ENCODE data around the gene DAB2.

DAB2 gene

DNA sequence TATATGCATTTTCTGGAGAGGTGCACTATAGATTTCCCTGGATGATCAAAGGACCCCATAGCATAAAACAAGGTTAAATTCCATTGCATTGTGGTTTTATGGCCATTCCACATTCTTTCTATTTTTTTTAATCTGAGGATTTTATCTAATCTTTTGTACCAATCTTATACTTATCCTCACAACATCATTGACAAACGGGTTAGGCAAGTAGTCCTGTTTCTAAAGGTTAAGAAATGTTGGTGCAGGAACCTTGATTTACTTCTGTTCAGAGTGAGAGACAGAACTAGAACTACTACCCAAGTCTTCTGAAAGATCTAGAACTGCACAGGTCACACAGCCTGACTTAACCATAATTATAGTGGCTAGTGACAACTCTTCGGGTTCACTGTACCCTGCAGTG is 5.7 kb upstream of the DAB2 start:
- no peak overlapping the region for H3K4me3 ChIP-seq (ENCODE audit: low read depth, low read length)
- no peak for TF ChIP-seq CTCF (IDR thresholded peaks at IDR 0.05; ENCODE audit: insufficient read depth, low read length, missing control alignments)
- ChIA-PET POLR2A (no interaction called here), CTCF (no interaction called here)
- no peak for DNase-seq (ENCODE audit: low read depth, low spot score)

GRCh38 chr5:39428640-39429039 is 3.9 kb upstream of the DAB2 start:
- DNase-seq (ENCODE audit: low read depth, low spot score), result no peak
- ChIA-PET CTCF (no interaction called here), POLR2A (no interaction called here)
- H3K4me3 ChIP-seq (ENCODE audit: low read depth, low read length), result no peak overlapping the region
- no peak for TF ChIP-seq CTCF (IDR thresholded peaks at IDR 0.05; ENCODE audit: insufficient read depth, low read length, missing control alignments)

- DNase-seq (ENCODE audit: low read depth, low spot score), result no peak
- no peak overlapping the region for H3K4me3 ChIP-seq (ENCODE audit: low read depth, low read length)
- ChIA-PET POLR2A (interaction anchor here (0.5 to 0.7 kb wide), 2 partner anchors 14 to 268 kb away, joined by 3 to 4 read pairs; no protein-coding TSS in a partner anchor), CTCF (no interaction called here)
- TF ChIP-seq CTCF (IDR thresholded peaks at IDR 0.05; ENCODE audit: insufficient read depth, low read length, missing control alignments), result no peak
Observed at GRCh38 chr5:39427633-39428032, 2.9 kb upstream of the DAB2 start.

DNA sequence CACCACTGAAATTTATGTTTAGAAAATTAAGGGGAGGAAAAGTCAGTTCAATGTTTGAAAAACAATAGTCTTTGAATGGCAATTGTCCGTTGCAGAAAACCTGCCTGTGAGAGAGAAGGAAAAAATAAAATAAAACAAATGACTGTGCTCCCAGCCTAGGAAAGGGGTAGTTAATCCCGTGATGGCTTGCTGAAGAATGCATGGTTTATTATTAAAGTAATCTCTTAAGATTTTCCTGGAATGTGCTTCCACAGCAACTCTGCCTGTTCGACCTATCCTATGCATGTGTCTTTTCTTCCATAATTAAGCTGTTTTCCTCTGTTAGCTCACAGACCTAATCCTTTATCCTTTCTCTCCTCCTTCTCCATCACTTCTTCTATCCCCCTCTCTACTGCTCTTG is 2.4 kb upstream of the DAB2 start:
- H3K4me3 ChIP-seq (ENCODE audit: low read depth, low read length), result no peak overlapping the region
- no peak for TF ChIP-seq CTCF (IDR thresholded peaks at IDR 0.05; ENCODE audit: insufficient read depth, low read length, missing control alignments)
- no peak for DNase-seq (ENCODE audit: low read depth, low spot score)
- POLR2A ChIA-PET, result interaction anchor here (0.5 to 0.7 kb wide), 2 partner anchors 14 to 268 kb away, joined by 3 to 4 read pairs; no protein-coding TSS in a partner anchor
- CTCF ChIA-PET, result no interaction called here

DNA sequence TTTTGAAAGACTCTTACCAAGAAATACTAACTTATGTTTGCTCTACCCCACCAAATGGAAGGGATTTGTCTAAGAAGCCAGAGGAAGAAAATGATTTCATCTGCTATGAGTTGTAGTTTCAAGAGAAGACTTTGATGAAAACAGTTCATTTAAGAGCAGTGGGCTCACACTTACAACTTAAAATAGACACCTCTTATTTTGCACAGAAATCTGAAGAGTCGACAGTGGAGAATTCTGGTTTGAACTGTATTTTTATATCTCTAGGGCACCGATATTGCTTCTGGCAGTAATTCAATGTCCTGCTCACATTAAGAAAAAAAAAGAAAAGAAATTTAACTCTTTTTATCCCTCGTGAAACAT is 1.9 kb upstream of the DAB2 start:
- ChIA-PET POLR2A (interaction anchor here (1.0 kb wide), 1 partner anchor 46 kb away, joined by 4 read pairs; no protein-coding TSS in a partner anchor), CTCF (interaction anchor here (0.6 to 7.4 kb wide), 5 partner anchors 11 to 122 kb away, joined by 3 to 111 read pairs (median 20); no protein-coding TSS in a partner anchor)
- no peak for DNase-seq (ENCODE audit: low read depth, low spot score)
- TF ChIP-seq CTCF (IDR thresholded peaks at IDR 0.05; ENCODE audit: insufficient read depth, low read length, missing control alignments), result no peak
- no peak overlapping the region for H3K4me3 ChIP-seq (ENCODE audit: low read depth, low read length)

GRCh38 chr5:39426051-39426745 is 1.4 kb upstream of the DAB2 start:
- DNase-seq (ENCODE audit: low read depth, low spot score), result no peak
- no peak overlapping the region for H3K4me3 ChIP-seq (ENCODE audit: low read depth, low read length)
- ChIA-PET CTCF (interaction anchor here (0.6 to 7.4 kb wide), 13 partner anchors 8 to 146 kb away, joined by 3 to 111 read pairs (median 14); no protein-coding TSS in a partner anchor), POLR2A (interaction anchor here (1.0 to 3.1 kb wide), 3 partner anchors 12 to 47 kb away, joined by 4 to 32 read pairs (median 6); no protein-coding TSS in a partner anchor)
- no peak for TF ChIP-seq CTCF (IDR thresholded peaks at IDR 0.05; ENCODE audit: insufficient read depth, low read length, missing control alignments)

Measured in AG04449 (cell line).